Measurements from ENCODE around the gene OR56B1. TPM values are rescaled to one million over a fixed set of nuclear protein-coding genes. Genes with fewer than 3 reads are reported as not detected.
"Not testable (repeated sequence)": the region's sequence is repeated elsewhere in the genome, so short reads cannot be mapped to it uniquely, and the experiment has no call there.

Gene OR56B1
- total and polyA plus RNA-seq, 2 donors (not counting 1 experiment from before 2014, with no cell fraction given), result 0.61 to 1.4 TPM

- ChIA-PET CTCF (interaction anchor here (0.6 to 4.5 kb wide), 9 partner anchors 10 to 1525 kb away, joined by 3 to 82 read pairs (median 5); partner anchors contain the start of genes TRIM22 and TRIM5), POLR2A (no interaction called here)
- no peaks in the 10 kb centered on the region for H3K4me1 ChIP-seq (ENCODE audit: control insufficient read depth in 2 of 2, insufficient read depth in 2 of 2, low read length in 2 of 2)
- H4K20me1 ChIP-seq (ENCODE audit: control insufficient read depth, insufficient read depth, low read length, poor library complexity, severe bottlenecking), result no peaks in the 10 kb centered on the region
- Mint-ChIP-seq H3K9me3 (ENCODE audit: insufficient read depth) (no peaks in the 10 kb centered on the region), H3K4me3 (no peak overlapping the region), H3K27me3 (no peaks in the 10 kb centered on the region), H3K4me1 (peaks cover 6% of the 10 kb centered on the region), H3K27ac (peak overlapping the region; percentile 66)
- H3K4me3 ChIP-seq (ENCODE audit: control extremely low read depth in 1 of 5, extremely low read depth in 1 of 5, insufficient read depth in 1 of 5, low read depth in 2 of 5, low read length in 4 of 5), result no peak overlapping the region
- peak; percentile 39 for ATAC-seq (ENCODE audit: low read depth)
- WGBS (ENCODE audit: insufficient coverage), result no CpG with 5 or more reads among the region's 1 CpG
- TF ChIP-seq EZH2 (IDR thresholded peaks at IDR 0.05; ENCODE audit: borderline replicate concordance, insufficient read depth, low read depth, low read length, poor library complexity, severe bottlenecking), result no peak
- peak; percentile 73 for TF ChIP-seq CTCF (IDR thresholded peaks at IDR 0.05)
- peak; percentile 48 for DNase-seq
- no peaks in the 10 kb centered on the region for H3K79me2 ChIP-seq (ENCODE audit: control insufficient read depth, insufficient read depth, low read length)
- no peak overlapping the region for H3K9ac ChIP-seq (ENCODE audit: low read length)
- H3K27me3 ChIP-seq (replicated peaks in 1 of 4; ENCODE audit: control extremely low read depth in 1 of 4, control insufficient read depth in 3 of 4, insufficient read depth in 4 of 4, low read length in 3 of 4), result no peaks in the 10 kb centered on the region
- H3K27ac ChIP-seq (ENCODE audit: low read length in 2 of 2), result no peak overlapping the region
- intact Hi-C loops (cut with micrococcal nuclease), result loop anchor here (1.0 to 10.0 kb wide), 4 partner anchors 28 to 238 kb away; no protein-coding TSS in a partner anchor
- H3K36me3 ChIP-seq (replicated peaks in 1 of 2; ENCODE audit: control extremely low read depth in 1 of 2, control insufficient read depth in 1 of 2, extremely low read depth in 1 of 2, insufficient read depth in 2 of 2, low read length in 1 of 2), result peaks cover 0 to 32% of the 10 kb centered on the region in 2 experiments
- H3K4me2 ChIP-seq (replicated peaks; ENCODE audit: low read depth, low read length, poor library complexity, severe bottlenecking), result no peak overlapping the region
- no peak overlapping the region for H2AFZ ChIP-seq (ENCODE audit: insufficient read depth, low read depth, low read length, poor library complexity, severe bottlenecking)
- no peaks in the 10 kb centered on the region for H3K9me3 ChIP-seq (ENCODE audit: control extremely low read depth in 1 of 3, control insufficient read depth in 2 of 3, insufficient read depth in 1 of 3, low read length in 2 of 3)
Measured at GRCh38 chr11:5712507-5712906, 23.7 kb upstream of the OR56B1 start.

DNA sequence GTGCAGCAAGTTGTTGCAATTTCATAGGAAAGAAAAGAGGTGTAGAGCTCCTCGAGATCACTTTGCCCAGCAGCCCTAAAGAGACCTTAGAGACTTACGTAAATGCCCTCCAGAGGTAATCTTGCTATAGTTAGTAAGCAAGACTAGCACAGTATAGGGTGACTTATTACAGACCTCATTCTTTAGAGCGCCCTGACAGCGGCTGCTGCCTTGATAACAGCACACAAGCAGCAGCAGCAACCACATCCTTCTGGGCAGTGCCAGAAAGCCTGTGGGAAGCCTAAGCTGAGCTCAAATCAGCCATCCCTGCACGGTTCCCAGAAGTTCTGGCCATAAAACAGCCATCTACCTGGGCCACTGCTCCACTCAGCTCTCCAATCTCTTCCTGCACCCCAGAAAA, 22.6 kb upstream of the OR56B1 start:
- CTCF ChIA-PET, result interaction anchor here (0.8 to 4.5 kb wide), 9 partner anchors 9 to 1527 kb away, joined by 3 to 82 read pairs (median 4); partner anchors contain the start of genes TRIM22 and TRIM5
- Histone ChIP-seq H3K27ac (ENCODE audit: low read length in 2 of 2) (no peak overlapping the region), H3K27me3 (replicated peaks in 1 of 4; ENCODE audit: control extremely low read depth in 1 of 4, control insufficient read depth in 3 of 4, insufficient read depth in 4 of 4, low read length in 3 of 4) (no peaks in the 10 kb centered on the region), H2AFZ (ENCODE audit: insufficient read depth, low read depth, low read length, poor library complexity, severe bottlenecking) (no peak overlapping the region), H3K4me1 (ENCODE audit: control insufficient read depth in 2 of 2, insufficient read depth in 2 of 2, low read length in 2 of 2) (no peaks in the 10 kb centered on the region), H3K79me2 (ENCODE audit: control insufficient read depth, insufficient read depth, low read length) (no peaks in the 10 kb centered on the region), H3K9ac (ENCODE audit: low read length) (no peak overlapping the region), H3K36me3 (replicated peaks in 1 of 2; ENCODE audit: control extremely low read depth in 1 of 2, control insufficient read depth in 1 of 2, extremely low read depth in 1 of 2, insufficient read depth in 2 of 2, low read length in 1 of 2) (peaks cover 0 to 21% of the 10 kb centered on the region in 2 experiments), H3K9me3 (ENCODE audit: control extremely low read depth in 1 of 3, control insufficient read depth in 2 of 3, insufficient read depth in 1 of 3, low read length in 2 of 3) (no peaks in the 10 kb centered on the region), H3K4me3 (ENCODE audit: control extremely low read depth in 1 of 5, extremely low read depth in 1 of 5, insufficient read depth in 1 of 5, low read depth in 2 of 5, low read length in 4 of 5) (no peak overlapping the region), H4K20me1 (ENCODE audit: control insufficient read depth, insufficient read depth, low read length, poor library complexity, severe bottlenecking) (no peaks in the 10 kb centered on the region), H3K4me2 (replicated peaks; ENCODE audit: low read depth, low read length, poor library complexity, severe bottlenecking) (no peak overlapping the region)
- WGBS (ENCODE audit: insufficient coverage), result 57% methylated on average over 4 of the region's 5 CpGs
- peak overlapping the region; percentile 11 for H3K27ac Mint-ChIP-seq
- intact Hi-C loops (cut with micrococcal nuclease), result loop anchor here (5.0 to 10.0 kb wide), 2 partner anchors 41 to 239 kb away; no protein-coding TSS in a partner anchor
- TF ChIP-seq EZH2 (IDR thresholded peaks at IDR 0.05; ENCODE audit: borderline replicate concordance, insufficient read depth, low read depth, low read length, poor library complexity, severe bottlenecking) (no peak), CTCF (IDR thresholded peaks at IDR 0.05) (no peak)
- POLR2A ChIA-PET, result no interaction called here
- ATAC-seq (ENCODE audit: low read depth) (no peak), DNase-seq (no peak)
- no peaks in the 10 kb centered on the region for H3K27me3 Mint-ChIP-seq
- H3K4me3 Mint-ChIP-seq, result no peak overlapping the region
- H3K9me3 Mint-ChIP-seq (ENCODE audit: insufficient read depth), result no peaks in the 10 kb centered on the region
- peaks cover 4% of the 10 kb centered on the region for H3K4me1 Mint-ChIP-seq

DNA sequence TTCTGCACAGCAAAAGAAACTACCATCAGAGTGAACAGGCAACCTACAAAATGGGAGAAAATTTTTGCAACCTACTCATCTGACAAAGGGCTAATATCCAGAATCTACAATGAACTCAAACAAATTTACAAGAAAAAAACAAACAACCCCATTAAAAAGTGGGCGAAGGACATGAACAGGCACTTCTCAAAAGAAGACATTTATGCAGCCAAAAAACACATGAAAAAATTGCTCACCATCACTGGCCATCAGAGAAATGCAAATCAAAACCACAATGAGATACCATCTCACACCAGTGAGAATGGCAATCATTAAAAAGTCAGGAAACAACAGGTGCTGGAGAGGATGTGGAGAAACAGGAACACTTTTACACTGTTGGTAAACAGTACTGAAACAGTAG, 19.7 kb upstream of the OR56B1 start:
- H3K27ac Mint-ChIP-seq; H3K27ac ChIP-seq (ENCODE audit: low read length in 2 of 2); H3K4me1 Mint-ChIP-seq; H3K27me3 Mint-ChIP-seq; H2AFZ ChIP-seq (ENCODE audit: insufficient read depth, low read depth, low read length, poor library complexity, severe bottlenecking); H3K4me2 ChIP-seq (replicated peaks; ENCODE audit: low read depth, low read length, poor library complexity, severe bottlenecking); H3K9me3 Mint-ChIP-seq (ENCODE audit: insufficient read depth); POLR2A ChIA-PET; H3K4me3 Mint-ChIP-seq; DNase-seq; H3K4me3 ChIP-seq (ENCODE audit: control extremely low read depth in 1 of 5, extremely low read depth in 1 of 5, insufficient read depth in 1 of 5, low read depth in 2 of 5, low read length in 4 of 5); H3K4me1 ChIP-seq (ENCODE audit: control insufficient read depth in 2 of 2, insufficient read depth in 2 of 2, low read length in 2 of 2); H3K79me2 ChIP-seq (ENCODE audit: control insufficient read depth, insufficient read depth, low read length); H3K27me3 ChIP-seq (replicated peaks in 1 of 4; ENCODE audit: control extremely low read depth in 1 of 4, control insufficient read depth in 3 of 4, insufficient read depth in 4 of 4, low read length in 3 of 4); H3K36me3 ChIP-seq (replicated peaks in 1 of 2; ENCODE audit: control extremely low read depth in 1 of 2, control insufficient read depth in 1 of 2, extremely low read depth in 1 of 2, insufficient read depth in 2 of 2, low read length in 1 of 2); H4K20me1 ChIP-seq (ENCODE audit: control insufficient read depth, insufficient read depth, low read length, poor library complexity, severe bottlenecking); H3K9ac ChIP-seq (ENCODE audit: low read length); ATAC-seq (ENCODE audit: low read depth); H3K9me3 ChIP-seq (ENCODE audit: control extremely low read depth in 1 of 3, control insufficient read depth in 2 of 3, insufficient read depth in 1 of 3, low read length in 2 of 3); CTCF ChIA-PET: not testable (repeated sequence)
- intact Hi-C loops (cut with micrococcal nuclease), result loop anchor here (10.0 kb wide), 1 partner anchor 242 kb away; no protein-coding TSS in a partner anchor
- WGBS (ENCODE audit: insufficient coverage), result no CpG with 5 or more reads among the region's 1 CpG

All from B cell (primary cell).